ENCODE measurements around the gene GALNT18.

- TF ChIP-seq POLR2A (IDR thresholded peaks at IDR 0.05) (no peak), CTCF (IDR thresholded peaks at IDR 0.05) (no peak)
Observed at GRCh38 chr11:11448626-11449025, 173.2 kb downstream of the GALNT18 start.

Measured in right lobe of liver (tissue), 4 donors.